Measurements from ENCODE around the gene CHIC1. TPM values are rescaled to one million over a fixed set of nuclear protein-coding genes. Genes with fewer than 3 reads are reported as not detected.
A peak's percentile ranks its signal among the peaks of the same experiment; 100 is the strongest.
"Not testable (repeated sequence)": the region's sequence is repeated elsewhere in the genome, so short reads cannot be mapped to it uniquely, and the experiment has no call there.

The CHIC1 gene
- total RNA-seq: 10.4 TPM
- long read RNA-seq: 0 reads

GRCh38 chrX:73562984-73563737 is at the start of gene CHIC1:
CHIC1 (plus strand) TSS chrX:73563197; CDS start chrX:73563285, 88 bp downstream.
- DNase-seq (ENCODE audit: missing footprints): peak; percentile 83
- ATAC-seq: peak; percentile 92
- intact Hi-C loops (cut with DNase I): no loop called here

GRCh38 chrX:73522823-73523222 is 40.2 kb upstream of the CHIC1 start:
- ATAC-seq; DNase-seq (ENCODE audit: missing footprints); intact Hi-C loops (cut with DNase I): not testable (repeated sequence)

- intact Hi-C loops (cut with DNase I): no loop called here
- ATAC-seq: no peak
- DNase-seq (ENCODE audit: missing footprints): no peak
Observed at GRCh38 chrX:73524906-73525305, 38.1 kb upstream of the CHIC1 start.

- DNase-seq (ENCODE audit: missing footprints) (no peak), ATAC-seq (no peak)
- intact Hi-C loops (cut with DNase I): no loop called here
Observed at GRCh38 chrX:73525928-73526690, 36.9 kb upstream of the CHIC1 start.

GRCh38 chrX:73531655-73532054 is 31.3 kb upstream of the CHIC1 start:
- intact Hi-C loops (cut with DNase I); ATAC-seq; DNase-seq (ENCODE audit: missing footprints): not testable (repeated sequence)

GRCh38 chrX:73556159-73556558 is 6.8 kb upstream of the CHIC1 start:
- intact Hi-C loops (cut with DNase I): no loop called here
- no peak for ATAC-seq
- no peak for DNase-seq (ENCODE audit: missing footprints)

- intact Hi-C loops (cut with DNase I): no loop called here
- DNase-seq (ENCODE audit: missing footprints) (no peak), ATAC-seq (no peak)
Observed at GRCh38 chrX:73561801-73562200, 1.2 kb upstream of the CHIC1 start.

GRCh38 chrX:73562458-73562857 is 539 bp upstream of the CHIC1 start:
- ATAC-seq: no peak
- no peak for DNase-seq (ENCODE audit: missing footprints)
- intact Hi-C loops (cut with DNase I): no loop called here

- ATAC-seq: peak; percentile 23
- intact Hi-C loops (cut with DNase I): no loop called here
- DNase-seq (ENCODE audit: missing footprints): no peak
Observed at GRCh38 chrX:73563738-73564068, 706 bp downstream of the CHIC1 start.

GRCh38 chrX:73577361-73577760 is 14.4 kb downstream of the CHIC1 start:
- DNase-seq (ENCODE audit: missing footprints): no peak
- intact Hi-C loops (cut with DNase I): no loop called here

GRCh38 chrX:73581002-73581628 is 18.1 kb downstream of the CHIC1 start:
- no peak for ATAC-seq
- DNase-seq (ENCODE audit: missing footprints): no peak
- intact Hi-C loops (cut with DNase I): no loop called here

More at GRCh38 chrX:73577361-73577760, 14.4 kb downstream of the CHIC1 start:
- no peak for ATAC-seq

GRCh38 chrX:73597758-73598157 is 34.8 kb downstream of the CHIC1 start:
- DNase-seq (ENCODE audit: missing footprints); ATAC-seq; intact Hi-C loops (cut with DNase I): not testable (repeated sequence)

- intact Hi-C loops (cut with DNase I): no loop called here
- DNase-seq (ENCODE audit: missing footprints): no peak
- ATAC-seq: no peak
Observed at GRCh38 chrX:73615022-73615421, 52.0 kb downstream of the CHIC1 start.

- DNase-seq (ENCODE audit: missing footprints); ATAC-seq; intact Hi-C loops (cut with DNase I): not testable (repeated sequence)
Observed at GRCh38 chrX:73641669-73642068, 78.7 kb downstream of the CHIC1 start.

- intact Hi-C loops (cut with DNase I): no loop called here
- no peak for DNase-seq (ENCODE audit: missing footprints)
- ATAC-seq: no peak
Observed at GRCh38 chrX:73647212-73647611, 84.2 kb downstream of the CHIC1 start.

GRCh38 chrX:73647632-73648322 is 84.8 kb downstream of the CHIC1 start:
- intact Hi-C loops (cut with DNase I): no loop called here
- no peak for DNase-seq (ENCODE audit: missing footprints)
- no peak for ATAC-seq

GRCh38 chrX:73661322-73661721 is 98.3 kb downstream of the CHIC1 start:
- DNase-seq (ENCODE audit: missing footprints); intact Hi-C loops (cut with DNase I): not testable (repeated sequence)

GRCh38 chrX:73668779-73669178 is 105.8 kb downstream of the CHIC1 start:
- ATAC-seq: peak; percentile 52
- intact Hi-C loops (cut with DNase I): no loop called here
- peak; percentile 13 for DNase-seq (ENCODE audit: missing footprints)

More at GRCh38 chrX:73661322-73661721, 98.3 kb downstream of the CHIC1 start:
- not testable (repeated sequence) for ATAC-seq

GRCh38 chrX:73681408-73681807 is 118.4 kb downstream of the CHIC1 start:
- intact Hi-C loops (cut with DNase I): no loop called here
- DNase-seq (ENCODE audit: missing footprints): no peak
- no peak for ATAC-seq

All from Right ventricle myocardium inferior (tissue), 1 donor.